ENCODE measurements around the gene SPINK1.
"Not testable (repeated sequence)": the region's sequence is repeated elsewhere in the genome, so short reads cannot be mapped to it uniquely, and the experiment has no call there.

The SPINK1 gene

DNA sequence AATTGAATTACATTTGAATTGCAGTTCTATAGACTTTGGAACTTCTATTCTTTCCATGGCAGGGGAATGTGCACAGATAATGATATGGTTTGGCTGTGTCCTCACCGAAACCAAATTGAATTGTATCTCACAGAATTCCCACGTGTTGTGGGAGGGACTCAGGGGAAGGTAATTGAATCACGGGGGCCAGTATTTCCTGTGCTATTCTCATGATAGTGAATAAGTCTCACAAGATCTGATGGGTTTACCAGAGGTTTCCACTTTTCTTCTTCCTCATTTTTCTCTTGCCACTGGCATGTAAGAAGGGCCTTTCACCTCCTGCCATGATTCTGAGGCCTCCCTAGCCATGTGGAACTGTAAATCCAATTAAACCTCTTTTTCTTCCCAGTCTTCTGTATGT lies 28.3 kb downstream of the SPINK1 start:
- DNase-seq = not testable (repeated sequence)

DNA sequence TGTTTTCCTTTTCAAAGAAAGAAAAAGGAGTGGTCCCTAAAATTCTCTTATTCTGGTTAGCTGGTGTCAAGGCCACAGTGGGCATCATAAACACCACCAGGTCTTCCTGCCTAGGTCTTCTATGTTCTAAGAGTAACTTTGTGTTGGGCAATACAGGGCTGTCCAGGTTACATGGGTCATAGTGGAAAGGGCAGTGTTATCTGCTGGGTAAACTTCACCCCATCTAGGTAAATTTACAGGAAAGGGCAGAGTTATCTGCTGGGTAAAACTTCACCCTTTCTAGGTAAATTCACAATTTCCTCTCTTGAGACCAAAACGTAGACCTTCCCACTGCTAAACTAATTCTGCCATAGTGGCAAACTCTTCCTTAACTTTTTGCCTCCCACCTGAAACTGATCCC lies 30.0 kb downstream of the SPINK1 start:
- no peak for DNase-seq

GRCh38 chr5:147800491-147800890 lies 31.0 kb downstream of the SPINK1 start:
- no peak for DNase-seq

DNA sequence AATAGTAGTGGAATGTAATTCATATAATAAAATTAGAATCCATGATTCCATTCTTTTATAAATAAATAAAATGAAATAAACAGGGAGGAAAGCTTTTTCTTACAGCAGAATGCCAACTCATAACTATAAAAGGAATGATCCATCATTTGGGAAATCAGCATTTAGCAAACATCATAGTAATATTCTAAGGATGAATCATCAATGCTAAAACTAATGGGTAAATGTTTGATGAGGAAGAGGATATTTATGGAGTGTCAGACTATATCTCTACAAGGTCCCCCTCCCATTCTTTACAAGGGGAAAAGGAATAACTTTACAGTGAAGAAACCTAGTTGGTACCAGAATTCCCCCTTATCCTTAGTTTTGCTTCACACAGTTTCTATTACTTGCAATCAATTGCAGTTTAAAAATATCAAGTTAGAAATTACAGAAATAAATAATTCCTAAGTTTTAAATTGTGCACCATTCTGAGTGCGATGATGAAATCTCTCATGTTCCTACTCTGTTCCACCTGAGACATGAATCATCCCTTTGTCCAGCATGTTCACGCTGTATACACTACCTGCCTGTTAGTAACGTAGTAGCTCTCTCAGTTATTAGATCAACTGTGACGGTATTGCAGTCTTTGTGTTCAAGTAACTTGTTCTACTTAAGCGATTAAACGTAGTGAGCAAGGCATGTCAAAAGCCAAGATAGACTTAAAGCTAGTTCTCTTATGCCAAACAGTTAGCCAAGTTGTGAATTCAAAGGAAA lies 34.7 kb downstream of the SPINK1 start:
- DNase-seq = no peak

GRCh38 chr5:147791181-147791580 lies 40.3 kb downstream of the SPINK1 start:
- no peak for DNase-seq

- no peak for DNase-seq
Measured at GRCh38 chr5:147789820-147790219, 41.7 kb downstream of the SPINK1 start.

GRCh38 chr5:147788023-147788422 lies 43.4 kb downstream of the SPINK1 start:
- no peak for DNase-seq

DNA sequence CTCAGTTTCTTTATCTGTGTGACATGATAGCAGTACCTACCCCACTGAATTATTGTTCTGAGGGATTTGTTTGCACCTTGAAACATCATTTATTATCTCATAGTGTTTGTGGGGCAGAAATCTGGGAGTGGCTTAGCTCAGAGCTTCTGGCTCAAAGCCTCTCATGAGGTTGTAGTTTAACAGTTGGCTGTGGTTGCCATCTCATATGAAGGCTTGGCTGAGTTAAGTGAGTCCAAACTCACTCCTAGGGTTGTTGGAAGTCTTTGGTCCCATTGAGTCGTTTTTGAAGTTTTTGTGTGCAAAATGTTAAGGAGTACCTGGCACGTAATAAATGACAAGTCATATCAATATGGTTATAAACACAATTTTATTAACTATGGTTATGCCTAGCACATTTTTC lies 45.3 kb downstream of the SPINK1 start:
- no peak for DNase-seq

DNA sequence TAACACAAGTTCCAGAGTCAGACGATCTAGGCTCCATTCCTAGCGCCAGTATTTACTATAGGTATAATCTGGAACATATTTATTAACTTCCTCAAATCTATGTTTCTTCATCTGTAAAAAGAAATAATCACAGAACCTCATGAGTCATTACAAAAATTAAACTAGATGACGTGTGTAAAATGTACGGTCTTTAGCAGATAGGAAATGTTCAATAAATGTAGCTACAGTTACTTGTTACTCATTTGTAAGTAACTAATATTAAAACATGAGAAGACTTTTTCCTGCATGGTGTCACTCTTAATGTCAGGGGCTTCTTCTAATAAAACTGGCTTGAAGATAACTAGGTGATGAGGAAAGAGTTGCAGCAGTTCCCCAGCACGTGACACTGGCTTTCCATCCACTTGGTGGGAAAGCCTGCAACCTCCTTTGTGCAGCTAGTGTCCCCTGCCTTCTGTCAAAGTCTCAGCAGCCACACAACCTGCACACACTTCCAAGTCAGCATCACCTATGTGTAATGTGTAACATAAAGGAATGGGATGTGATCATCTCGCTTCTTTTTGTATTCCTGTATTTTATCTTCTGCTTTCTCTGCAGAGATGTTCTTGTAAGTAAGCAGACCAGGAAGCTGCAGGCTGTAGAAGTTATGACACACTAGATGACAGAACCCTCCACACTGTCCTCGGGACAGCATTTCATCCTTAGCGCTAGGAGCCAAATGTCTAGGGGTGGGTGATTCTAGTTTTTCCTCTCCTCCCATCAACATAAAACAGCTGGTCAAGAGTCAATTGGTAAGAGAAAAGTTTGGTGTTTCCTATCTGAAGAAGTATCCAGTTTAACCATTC lies 47.1 kb downstream of the SPINK1 start:
- no peak for DNase-seq

GRCh38 chr5:147782110-147783028 lies 49.1 kb downstream of the SPINK1 start, which contains the start of gene JAKMIP2:
Gene JAKMIP2, minus strand, starts transcription at chr5:147782728. Its CDS starts 110,922 bp downstream, at chr5:147671806.
- DNase-seq = peak; percentile 65

GRCh38 chr5:147780924-147781573 lies 50.4 kb downstream of the SPINK1 start:
- DNase-seq = no peak

DNA sequence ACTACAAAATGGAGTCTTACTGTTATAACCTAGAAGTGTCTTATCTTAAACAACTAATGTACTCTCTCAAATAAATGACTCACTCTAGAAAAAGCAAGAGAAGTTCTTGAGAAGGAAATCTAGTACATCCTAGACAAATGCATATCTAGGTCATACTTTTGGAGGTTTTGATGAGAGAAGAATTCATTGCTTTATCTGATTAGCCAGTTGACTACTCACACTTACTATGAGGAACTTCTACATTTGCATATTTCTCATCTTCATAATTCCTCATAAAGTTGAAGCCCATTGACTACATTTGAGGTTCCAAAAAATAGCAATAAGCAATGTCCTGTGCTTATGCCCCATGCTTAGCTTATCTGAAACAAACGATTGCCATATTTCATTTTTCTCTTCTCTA lies 51.8 kb downstream of the SPINK1 start:
- no peak for DNase-seq

DNA sequence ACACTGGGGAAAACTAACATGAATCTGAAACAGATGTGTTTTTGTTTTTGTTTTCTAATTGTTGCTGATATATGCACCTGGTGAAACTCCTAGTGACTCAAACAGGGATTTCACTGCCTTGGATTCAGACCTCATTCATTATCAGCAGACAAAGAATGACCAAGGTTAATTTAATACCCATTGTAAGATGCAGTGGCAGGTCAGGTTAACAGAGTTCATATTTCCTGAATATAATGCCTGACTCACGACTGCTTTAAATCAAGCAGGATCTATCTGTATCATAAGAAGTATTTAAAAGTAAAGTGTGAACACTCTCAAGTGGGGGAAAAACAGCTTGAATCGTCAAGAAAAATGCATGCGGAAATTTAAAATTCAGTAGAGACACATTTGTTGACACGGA lies 54.5 kb downstream of the SPINK1 start:
- no peak for DNase-seq

All from stimulated activated CD4-positive, alpha-beta T cell treated with anti-CD3 and anti-CD28 coated beads, Interleukin-4, amount 100 ng/mL, for 1 hour (primary cell).